Astrocyte of the spinal cord (primary cell): ENCODE measurements around the gene CDH5.
A peak's percentile ranks its signal among the peaks of the same experiment; 100 is the strongest.

Experiments used
- DNase-seq: peaks from one replicate; pipeline ENCODE4 v3.0.0; 2011; ENCODE audit warnings: low read depth, low spot score
- H3K4me3 ChIP-seq: 2 replicates; pipeline ENCODE4 v1.5.1; 2011; ENCODE audit warnings: low read depth, mild to moderate bottlenecking, low read length, moderate library complexity
- in situ Hi-C: cut with HindIII; loops from 2 replicates; pipeline ENCODE4 v1.10.0; 2017; ENCODE audit warnings: low sequenced_read_pairs
- TF ChIP-seq, protein P1 (sequence below): IDR thresholded peaks from 2 replicates; pipeline ENCODE4 v1.5.1; 2012; ENCODE audit warnings: low read depth, mild to moderate bottlenecking, low read length, inconsistent platforms

The CDH5 gene

DNA sequence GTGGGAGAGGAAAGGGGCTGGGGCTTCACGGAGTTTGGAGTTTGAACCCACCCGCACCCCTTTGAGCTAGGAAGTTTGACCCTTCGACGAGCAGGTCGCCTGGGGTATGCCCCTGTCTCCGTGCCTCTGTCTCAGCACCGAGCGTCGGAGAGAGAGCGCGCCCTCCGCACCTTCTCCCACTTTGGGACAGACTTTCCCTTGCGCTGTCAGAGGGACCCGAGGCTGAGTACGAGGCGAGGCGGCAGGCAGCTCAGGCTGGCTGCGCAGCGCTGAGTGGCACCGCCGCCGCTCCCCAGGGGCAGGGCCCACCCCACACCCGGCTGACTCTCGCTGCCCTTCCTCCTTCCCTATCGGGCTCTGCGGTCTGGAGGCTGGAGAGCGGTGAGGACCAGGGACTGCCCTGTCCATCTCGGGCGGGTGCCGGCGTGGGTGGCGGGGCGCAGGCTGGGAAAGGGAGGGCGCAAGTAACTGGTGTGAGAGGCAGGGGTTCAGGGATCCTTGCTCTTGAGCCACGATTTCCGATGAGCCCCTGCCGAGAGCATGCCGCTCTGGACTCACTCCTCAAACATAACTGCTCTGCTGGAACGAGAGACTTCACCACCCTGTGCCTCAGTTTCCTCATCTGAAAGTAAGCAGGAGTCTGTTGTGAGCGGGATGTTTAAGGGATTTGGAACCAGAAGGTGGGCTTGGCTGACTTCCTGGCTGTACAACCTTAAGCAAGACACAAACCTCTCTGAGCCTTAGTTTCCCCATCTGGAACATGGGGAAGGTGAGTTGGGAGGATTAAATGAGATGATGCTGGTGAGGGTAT lies 61.6 kb downstream of the CDH5 start:
- H3K4me3 ChIP-seq = peak overlapping the region; percentile 21
- no peak for DNase-seq
- TF ChIP-seq, protein P1, sequence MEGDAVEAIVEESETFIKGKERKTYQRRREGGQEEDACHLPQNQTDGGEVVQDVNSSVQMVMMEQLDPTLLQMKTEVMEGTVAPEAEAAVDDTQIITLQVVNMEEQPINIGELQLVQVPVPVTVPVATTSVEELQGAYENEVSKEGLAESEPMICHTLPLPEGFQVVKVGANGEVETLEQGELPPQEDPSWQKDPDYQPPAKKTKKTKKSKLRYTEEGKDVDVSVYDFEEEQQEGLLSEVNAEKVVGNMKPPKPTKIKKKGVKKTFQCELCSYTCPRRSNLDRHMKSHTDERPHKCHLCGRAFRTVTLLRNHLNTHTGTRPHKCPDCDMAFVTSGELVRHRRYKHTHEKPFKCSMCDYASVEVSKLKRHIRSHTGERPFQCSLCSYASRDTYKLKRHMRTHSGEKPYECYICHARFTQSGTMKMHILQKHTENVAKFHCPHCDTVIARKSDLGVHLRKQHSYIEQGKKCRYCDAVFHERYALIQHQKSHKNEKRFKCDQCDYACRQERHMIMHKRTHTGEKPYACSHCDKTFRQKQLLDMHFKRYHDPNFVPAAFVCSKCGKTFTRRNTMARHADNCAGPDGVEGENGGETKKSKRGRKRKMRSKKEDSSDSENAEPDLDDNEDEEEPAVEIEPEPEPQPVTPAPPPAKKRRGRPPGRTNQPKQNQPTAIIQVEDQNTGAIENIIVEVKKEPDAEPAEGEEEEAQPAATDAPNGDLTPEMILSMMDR = no peak
- in situ Hi-C loops = no loop called here

DNA sequence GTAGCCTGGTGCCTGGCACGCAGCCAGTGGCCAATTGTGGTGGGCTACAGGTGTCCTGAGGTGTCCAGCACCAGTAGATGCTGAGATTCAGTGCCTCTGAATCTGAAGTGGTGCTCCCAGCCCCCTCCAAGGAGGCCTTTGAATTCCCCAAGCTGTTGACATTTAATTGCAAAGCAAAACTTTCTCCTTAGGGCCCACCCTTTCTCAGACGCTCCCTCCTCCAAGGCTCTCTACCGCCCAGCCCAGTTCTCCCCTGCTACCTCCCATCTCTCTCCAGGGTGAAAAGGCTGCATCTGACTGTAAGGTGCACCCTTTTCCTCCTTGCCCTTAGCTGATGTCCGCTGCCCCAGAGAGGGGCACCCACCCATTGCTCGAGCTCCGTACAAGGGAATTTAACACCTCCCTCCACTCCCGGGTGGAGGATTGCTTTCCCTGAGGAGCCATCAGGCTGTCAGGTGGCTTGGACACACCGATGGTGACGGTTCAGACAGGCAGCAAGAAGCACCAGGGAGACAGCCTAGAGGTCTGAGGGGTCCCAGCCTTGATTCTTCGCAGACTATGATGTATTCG lies 62.3 kb downstream of the CDH5 start:
- TF ChIP-seq, protein P1 = no peak
- DNase-seq = no peak
- H3K4me3 ChIP-seq = no peak overlapping the region
- in situ Hi-C loops = no loop called here

DNA sequence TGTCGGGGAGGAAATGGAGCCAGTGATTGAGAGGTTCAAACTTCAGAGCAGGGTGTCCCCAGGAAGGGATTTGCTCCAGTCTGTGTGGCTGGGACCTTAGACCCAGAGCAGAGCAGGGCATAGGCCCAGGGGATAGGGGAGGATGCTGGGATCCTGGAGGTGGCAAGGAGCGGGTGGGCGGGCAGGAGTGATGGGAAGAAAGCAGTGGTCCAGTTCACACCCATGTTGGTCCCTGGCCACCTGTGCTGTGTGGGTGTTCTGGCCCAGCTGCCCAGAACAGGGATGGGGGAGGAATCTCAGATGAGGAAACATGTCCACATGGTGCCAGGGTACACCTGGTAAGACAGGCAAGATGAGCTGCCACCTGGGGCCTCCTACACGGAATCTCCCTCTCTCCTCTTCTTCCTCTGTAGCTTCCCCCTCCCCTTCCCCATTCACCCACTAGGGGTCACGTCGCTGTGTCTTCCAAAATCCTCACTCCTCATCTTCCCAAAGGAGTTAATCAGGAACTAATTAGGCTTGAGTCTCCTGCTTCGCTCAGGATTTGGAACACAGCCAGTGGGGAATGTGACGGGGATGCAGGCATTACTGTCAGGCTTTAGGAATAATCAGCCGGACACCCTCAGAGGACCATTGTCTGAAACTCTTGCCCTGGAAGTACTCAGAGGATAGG lies 62.9 kb downstream of the CDH5 start:
- in situ Hi-C loops = no loop called here
- DNase-seq = no peak
- TF ChIP-seq, protein P1 = peak; percentile 16
- H3K4me3 ChIP-seq = no peak overlapping the region

DNA sequence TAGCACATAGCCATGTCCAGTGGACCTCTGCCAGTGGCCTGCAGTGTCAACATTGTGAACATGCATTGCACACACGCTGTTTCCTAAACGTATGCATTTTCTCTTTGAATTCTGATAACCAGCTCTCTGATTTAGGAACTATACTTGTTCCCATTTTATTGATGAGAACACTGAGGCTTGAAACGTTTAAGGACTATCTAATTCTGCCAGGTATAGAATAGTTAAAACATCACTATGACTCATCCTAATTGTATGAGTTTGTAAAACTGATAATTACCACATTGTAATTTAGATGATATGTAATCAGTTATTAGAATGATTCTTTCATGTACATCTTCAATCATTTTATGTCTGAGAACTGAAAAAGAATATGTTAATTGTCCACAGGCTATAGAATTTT lies 63.7 kb downstream of the CDH5 start:
- TF ChIP-seq, protein P1 = no peak
- DNase-seq = no peak
- in situ Hi-C loops = no loop called here
- no peak overlapping the region for H3K4me3 ChIP-seq

DNA sequence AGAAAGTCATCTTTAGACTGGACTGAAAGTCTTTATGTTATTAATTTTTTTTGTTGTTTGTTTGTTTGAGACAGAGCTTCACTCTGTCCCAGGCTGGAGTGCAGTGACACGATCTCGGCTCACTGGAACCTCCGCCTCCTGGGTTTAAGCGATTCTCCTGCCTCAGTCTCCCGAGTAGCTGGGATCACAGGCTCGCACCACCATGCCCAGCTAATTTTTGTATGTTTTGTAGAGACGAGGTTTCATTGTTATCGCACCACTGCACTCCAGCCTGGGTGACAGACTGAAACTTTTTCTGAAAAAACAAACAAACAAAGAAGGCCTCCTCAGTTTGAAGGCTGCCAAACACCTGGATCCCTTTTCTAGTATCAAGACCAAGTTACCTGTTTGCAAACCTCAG lies 65.3 kb downstream of the CDH5 start:
- TF ChIP-seq, protein P1 = no peak
- in situ Hi-C loops = no loop called here
- no peak for DNase-seq
- H3K4me3 ChIP-seq = no peak overlapping the region

DNA sequence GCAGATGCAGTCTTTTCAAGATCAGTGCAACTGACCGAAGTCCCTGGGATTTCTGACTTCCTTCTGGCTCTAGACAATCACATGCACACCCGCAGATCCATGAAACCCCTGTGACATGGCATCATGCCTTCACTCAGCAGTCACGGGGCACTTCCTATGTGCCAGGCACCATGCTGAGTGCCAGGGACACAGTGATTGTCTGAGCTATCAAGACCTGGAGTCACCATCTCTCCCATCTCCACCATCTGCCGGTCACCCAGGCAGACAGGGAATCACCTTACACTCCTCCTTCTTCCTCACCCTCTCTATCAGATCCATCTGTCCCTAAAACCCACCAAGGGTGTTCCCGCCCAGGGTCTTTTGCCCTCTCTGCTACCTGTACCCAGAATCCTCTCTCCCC lies 65.9 kb downstream of the CDH5 start:
- no peak for DNase-seq
- no peak overlapping the region for H3K4me3 ChIP-seq
- in situ Hi-C loops = no loop called here
- TF ChIP-seq, protein P1 = no peak
